Lung microvascular endothelial cell (primary cell): ENCODE results near the gene RUNX1. TPM values are rescaled to one million over a fixed set of nuclear protein-coding genes. Genes with fewer than 3 reads are reported as not detected.

Experiments
- DNase-seq, 2 donors: peaks; one replicate each; pipeline versions ENCODE4 v3.0.0 to v3.0.0-alpha.2; 2010; ENCODE audit warnings: low read depth in 2 of 2
- total RNA-seq: library from RNA; depleted of rRNA; stranded (reverse); fragments of >200 nt; gene quantifications from 2 replicates; pipeline ENCODE4 v1.2.1, GENCODE V29; 2014

RUNX1 gene
- total RNA-seq, 1 donor from 2014 or later, result 0.20 TPM

GRCh38 chr21:34857122-34857713 is 191.9 kb downstream of the RUNX1 start:
- no peak for DNase-seq

GRCh38 chr21:34852448-34852847 is 196.7 kb downstream of the RUNX1 start:
- DNase-seq, result peak in 1 of 2 donors; percentile 68

GRCh38 chr21:34850166-34850690 is 198.9 kb downstream of the RUNX1 start:
- DNase-seq, result no peak

GRCh38 chr21:34846601-34847112 is 202.4 kb downstream of the RUNX1 start:
- peak in 1 of 2 donors; percentile 34 for DNase-seq

- peak; percentile 60 to 79 for DNase-seq
Observed at GRCh38 chr21:34845521-34846451, 203.3 kb downstream of the RUNX1 start.

GRCh38 chr21:34844924-34845238 is 204.2 kb downstream of the RUNX1 start:
- no peak for DNase-seq

GRCh38 chr21:34844013-34844923 is 204.8 kb downstream of the RUNX1 start:
- DNase-seq, result peak; percentile 44 to 50

GRCh38 chr21:34843562-34843961 is 205.5 kb downstream of the RUNX1 start:
- DNase-seq, result no peak

- DNase-seq, result no peak
Observed at GRCh38 chr21:34841154-34841553, 207.9 kb downstream of the RUNX1 start.

GRCh38 chr21:34840693-34841092 is 208.4 kb downstream of the RUNX1 start:
- no peak for DNase-seq

- DNase-seq, result peak in 1 of 2 donors; percentile 19
Observed at GRCh38 chr21:34838956-34839820, 209.9 kb downstream of the RUNX1 start.

GRCh38 chr21:34836933-34837505 is 212.1 kb downstream of the RUNX1 start:
- DNase-seq, result no peak

GRCh38 chr21:34836103-34836932 is 212.8 kb downstream of the RUNX1 start:
- peak; percentile 58 to 99 for DNase-seq

GRCh38 chr21:34835526-34835925 is 213.6 kb downstream of the RUNX1 start:
- no peak for DNase-seq

GRCh38 chr21:34834852-34835501 is 214.1 kb downstream of the RUNX1 start:
- DNase-seq, result no peak

GRCh38 chr21:34834290-34834689 is 214.8 kb downstream of the RUNX1 start:
- DNase-seq, result no peak

GRCh38 chr21:34833465-34833864 is 215.6 kb downstream of the RUNX1 start:
- DNase-seq, result peak in 1 of 2 donors; percentile 28

- no peak for DNase-seq
Observed at GRCh38 chr21:34830386-34831170, 218.5 kb downstream of the RUNX1 start.
